Measurements from ENCODE around the gene TSPEAR.

Gene TSPEAR

DNA sequence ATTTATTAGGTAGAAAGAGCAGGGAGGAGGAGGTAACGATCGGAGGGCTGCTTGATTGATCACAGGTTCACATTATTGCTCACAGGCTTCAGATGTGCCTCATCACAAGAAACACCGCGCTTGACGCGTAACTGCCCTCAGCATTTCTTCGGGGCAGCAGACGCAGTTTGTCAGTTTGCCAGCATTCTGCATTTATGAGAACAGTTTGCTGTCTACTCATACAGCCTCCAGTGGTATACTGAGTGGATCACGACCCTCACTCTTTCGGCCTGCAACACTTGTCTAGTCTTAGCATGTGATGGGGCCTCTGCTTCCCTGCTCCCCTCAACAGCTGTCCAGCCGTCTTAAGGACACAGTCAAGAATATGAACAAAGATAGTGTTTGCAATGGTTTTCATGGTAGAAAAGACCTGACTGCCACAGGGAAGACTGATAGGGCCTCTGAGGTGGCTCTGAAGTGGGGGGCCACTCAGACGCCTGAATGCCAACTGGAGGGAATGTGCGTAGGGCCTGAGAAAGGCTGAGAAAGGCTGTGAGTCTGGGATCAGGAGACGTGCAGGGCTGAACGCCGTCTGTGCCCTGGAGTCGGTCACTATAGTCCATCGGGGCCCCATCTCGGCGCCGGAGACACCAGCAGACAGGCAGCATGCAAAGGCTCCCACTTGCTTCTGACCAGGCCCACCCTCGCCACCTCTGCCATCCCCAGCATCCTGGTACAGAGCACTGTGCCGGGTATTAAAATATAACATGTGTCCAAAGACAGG is 45.2 kb upstream of the TSPEAR start:
- TF ChIP-seq CTCF (IDR thresholded peaks at IDR 0.05) = no peak

DNA sequence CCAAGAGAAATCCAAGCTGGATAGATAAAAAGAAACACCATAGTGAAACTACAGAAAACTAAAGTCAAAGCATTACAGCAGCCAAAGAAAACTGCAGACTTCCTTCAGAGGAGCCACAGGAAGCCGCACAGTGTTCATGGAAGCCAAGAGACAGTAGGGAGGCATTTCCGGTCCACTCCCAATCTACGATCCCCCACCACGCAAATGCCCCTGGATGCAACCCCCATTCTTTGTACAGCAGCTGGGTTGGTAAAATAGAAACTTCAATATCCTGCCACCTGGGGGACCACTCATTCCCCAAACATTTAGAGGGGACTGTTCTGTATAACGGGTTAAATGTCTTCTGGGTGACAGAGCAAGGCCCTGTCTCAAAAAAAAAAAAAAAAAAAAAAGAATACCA is 43.9 kb upstream of the TSPEAR start:
- no peak for TF ChIP-seq CTCF (IDR thresholded peaks at IDR 0.05)

- TF ChIP-seq CTCF (IDR thresholded peaks at IDR 0.05) = no peak
Observed at GRCh38 chr21:44753357-44753756, 42.0 kb upstream of the TSPEAR start.

DNA sequence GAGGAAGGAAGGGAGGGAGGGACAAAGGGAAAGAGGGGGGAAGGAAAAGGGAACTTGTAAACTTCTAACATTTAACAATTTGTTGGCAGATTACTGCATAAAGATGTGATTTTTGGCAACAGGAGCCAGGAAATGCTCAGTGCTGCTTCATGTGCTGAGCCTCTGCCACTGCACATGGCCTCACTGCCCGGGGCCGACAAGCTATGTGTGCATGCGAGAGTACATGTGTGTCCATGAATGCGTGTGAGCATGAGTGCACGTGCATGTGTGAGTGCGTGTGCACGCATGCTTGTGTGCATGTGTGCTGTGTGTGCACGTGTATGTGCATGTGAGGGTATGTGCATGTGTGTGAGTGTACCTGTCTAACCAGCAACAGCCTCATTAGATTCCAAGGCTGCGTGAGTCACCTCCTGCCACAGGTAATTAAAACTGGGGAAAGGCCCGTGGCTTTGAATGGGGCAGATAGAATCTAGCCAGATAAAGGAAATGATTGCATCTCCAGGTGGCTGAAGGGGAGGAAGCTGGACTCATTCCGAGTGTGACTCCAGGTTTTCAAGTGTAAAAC is 41.4 kb upstream of the TSPEAR start:
- TF ChIP-seq CTCF (IDR thresholded peaks at IDR 0.05) = peak; percentile 46

DNA sequence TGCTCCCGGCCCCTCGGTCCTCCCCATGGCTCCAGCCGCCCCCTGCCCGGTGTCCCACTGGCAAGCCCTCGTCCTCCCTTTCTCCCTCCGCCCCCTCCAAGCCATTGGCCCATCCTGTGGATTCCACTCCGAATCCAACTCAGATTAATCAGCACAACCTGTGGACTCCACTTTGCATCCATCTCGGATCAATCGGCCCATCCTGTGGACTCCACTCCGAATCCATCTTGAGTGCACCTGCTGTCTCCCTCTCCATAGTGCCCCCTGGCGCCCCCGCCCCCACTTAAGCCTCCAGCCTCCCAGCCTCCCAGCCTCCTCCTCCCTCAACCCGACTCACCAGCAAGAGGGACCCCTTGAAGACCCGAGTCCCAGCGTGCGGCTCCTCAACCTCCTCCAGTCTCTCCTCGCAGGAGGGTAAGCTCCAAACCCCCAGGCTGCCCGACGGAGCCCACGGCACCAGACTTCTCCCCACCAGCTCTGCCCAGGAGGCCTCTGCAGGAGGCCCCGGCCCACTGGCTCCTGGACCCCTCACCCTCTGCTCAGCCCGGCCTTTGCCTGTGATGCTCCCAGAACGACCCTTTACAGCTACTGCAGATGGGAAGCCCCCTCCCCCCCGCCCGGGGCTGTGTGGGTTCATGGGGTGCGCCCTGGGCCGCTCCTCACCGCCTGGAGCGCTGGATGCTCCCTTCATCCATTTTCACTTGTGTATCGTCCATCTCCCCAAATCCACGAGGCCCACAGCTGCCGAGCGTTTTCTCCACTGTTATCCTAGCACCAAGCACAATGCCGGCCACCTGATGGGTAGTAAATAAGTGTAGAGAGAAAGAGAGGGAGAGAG is 40.6 kb upstream of the TSPEAR start:
- TF ChIP-seq CTCF (IDR thresholded peaks at IDR 0.05) = no peak

DNA sequence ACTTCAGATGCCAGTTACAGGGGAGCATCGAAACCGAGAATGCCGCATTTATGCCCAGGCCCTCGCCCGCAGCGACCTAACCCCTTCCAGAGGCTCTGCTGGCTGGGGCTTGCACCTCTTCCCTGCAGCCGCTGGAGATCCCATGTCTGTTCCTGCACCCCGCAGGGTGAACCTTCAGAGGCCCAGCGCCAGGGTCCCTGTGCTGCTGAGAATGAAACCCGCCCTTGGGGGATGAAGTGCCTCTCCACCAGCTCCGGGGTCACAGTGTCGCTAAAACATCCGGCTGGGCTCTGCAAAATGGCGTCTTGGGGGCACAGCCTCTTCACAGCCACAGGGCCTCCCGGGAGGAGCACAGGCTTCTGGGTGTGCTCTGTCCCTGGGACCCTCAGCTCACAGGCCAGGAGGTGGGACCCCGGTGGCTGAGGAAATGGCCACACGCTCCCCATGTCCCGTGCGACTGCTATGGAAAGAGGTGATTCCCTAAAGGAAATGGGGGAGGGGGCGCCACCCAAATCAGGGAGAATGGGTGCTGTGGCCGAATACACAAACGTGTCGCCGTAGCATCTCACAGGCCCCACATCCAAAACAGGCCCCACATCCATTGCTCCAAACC is 39.9 kb upstream of the TSPEAR start:
- no peak for TF ChIP-seq CTCF (IDR thresholded peaks at IDR 0.05)

GRCh38 chr21:44750675-44751025 is 39.3 kb upstream of the TSPEAR start:
- no peak for TF ChIP-seq CTCF (IDR thresholded peaks at IDR 0.05)

Measured in LNCAP (cell line).